HepG2 (cell line): ENCODE results near the gene TTYH2. TPM values are rescaled to one million over a fixed set of nuclear protein-coding genes. Genes with fewer than 3 reads are reported as not detected.

Experiments
- AKNA ChIP-seq: sonication (generic); formaldehyde crosslinking; IDR thresholded peaks from 2 replicates; pipeline ENCODE4 v1.4.0; 2020; ENCODE audit warnings: missing genetic modification reagents, borderline replicate concordance
- CCAR2 ChIP-seq: fragments of 200-400 bp; formaldehyde crosslinking; optimal IDR thresholded peaks from 2 replicates; pipeline ENCODE3; 2018; ENCODE audit warnings: low read depth, mild to moderate bottlenecking, low read length, moderate library complexity
- FOXA1 ChIP-seq, 2 experiments: fragments of 450-650 bp in 1 of 2; sonication (generic) in 1 of 2; formaldehyde crosslinking in 1 of 2; IDR thresholded peaks; 2 replicates each; pipeline versions ENCODE4 v1.4.0 to v1.6.1; 2016 to 2020; ENCODE audit warnings: missing genetic modification reagents in 1 of 2
- NFYC ChIP-seq: IDR thresholded peaks from 2 replicates; pipeline ENCODE4 v1.6.1; 2016; ENCODE audit warnings: missing genetic modification reagents, missing compliant biosample characterization
- NR2F6 ChIP-seq, 2 experiments: IDR thresholded peaks; 2 replicates each; pipeline ENCODE4 v1.6.1; 2016; ENCODE audit warnings: antibody characterized with exemption in 1 of 2, mild to moderate bottlenecking in 1 of 2
- POLR2AphosphoS5 ChIP-seq: IDR thresholded peaks from 2 replicates; pipeline ENCODE4 v1.6.1; 2012; ENCODE audit warnings: low read depth, low read length
- POLR2G ChIP-seq: fragments of 200-400 bp; formaldehyde crosslinking; IDR thresholded peaks from 2 replicates; pipeline ENCODE4 v1.6.1; 2018; ENCODE audit warnings: mild to moderate bottlenecking, low read depth, low read length, moderate library complexity
- ZC3H4 ChIP-seq: sonication (generic); formaldehyde crosslinking; IDR thresholded peaks from 2 replicates; pipeline ENCODE4 v1.4.0; 2020; ENCODE audit warnings: missing genetic modification reagents, borderline replicate concordance
- ZNF367 ChIP-seq: sonication (generic); formaldehyde crosslinking; IDR thresholded peaks from 2 replicates; pipeline ENCODE4 v1.4.0; 2020; ENCODE audit warnings: missing genetic modification reagents, borderline replicate concordance
- polyA plus RNA-seq, 8 experiments: library from polyadenylated mRNA; depleted of rRNA in 3 of 8; stranded (reverse) in 7 of 8; unstranded in 1 of 8; fragments of >200 nt; fragmentation: Illumina TruSeq in 4 of 8; extraction: Trizol in 4 of 8; gene quantifications; 2 replicates each; pipeline versions ENCODE4 v1.2.1 to v1.2.3, GENCODE V29; 2011 to 2016; ENCODE audit warnings: low read depth in 4 of 8, missing spikeins in 1 of 8, mixed read lengths in 1 of 8; ENCODE audit not compliant: insufficient read depth in 1 of 8
- total RNA-seq, 5 experiments: library from RNA; depleted of rRNA; stranded (reverse); fragments of >200 nt; fragmentation: Illumina TruSeq; extraction: Trizol; gene quantifications; 2 replicates each; pipeline ENCODE4 v1.2.3, GENCODE V29; 2016; ENCODE audit warnings: low read depth in 1 of 5

The TTYH2 gene
- total and polyA plus RNA-seq, 2 of the 13 experiments (the other 11 are each of a cell fraction or from before 2014, with no cell fraction given) = 0.77 to 0.96 TPM

- TF ChIP-seq POLR2G = no peak
- TF ChIP-seq NFYC (CRISPR knock-in tag) = no peak
- no peak for TF ChIP-seq AKNA (CRISPR knock-in tag)
- TF ChIP-seq FOXA1 (IDR thresholded peaks at IDR 0.05) = no peak
- TF ChIP-seq FOXA1 (CRISPR knock-in tag; IDR thresholded peaks at IDR 0.05) = no peak
- no peak for TF ChIP-seq CCAR2
- no peak for TF ChIP-seq ZNF367 (CRISPR knock-in tag)
- TF ChIP-seq POLR2AphosphoS5 = no peak
- no peak for TF ChIP-seq NR2F6 (IDR thresholded peaks at IDR 0.05)
- no peak for TF ChIP-seq NR2F6 (CRISPR knock-in tag; IDR thresholded peaks at IDR 0.05)
- no peak for TF ChIP-seq ZC3H4 (CRISPR knock-in tag)
These were observed 89.9 kb downstream of the TTYH2 start (continued) for GRCh38 chr17:74303305-74303704.
